ENCODE measurements around the gene LMO7. TPM values are rescaled to one million over a fixed set of nuclear protein-coding genes. Genes with fewer than 3 reads are reported as not detected.

LMO7 gene
- total and polyA plus RNA-seq, 10 donors = 2.2 to 15.5 (median 8.2) TPM

- no peak for DNase-seq
- peaks cover 0 to 11% (median 0%) of the 10 kb centered on the region in 6 donors for H3K4me1 ChIP-seq
- no peak overlapping the region for H3K4me3 ChIP-seq
- no peak overlapping the region for H3K27ac ChIP-seq
- intact Hi-C loops (cut with DNase I; ENCODE audit: low total_unique reads) = no loop called here
- WGBS, 5 donors = 73 to 81% (median 76%) methylated on average over 7 of the region's 7 CpGs
- H3K27me3 ChIP-seq (replicated peaks in 1 of 7) = no peaks in the 10 kb centered on the region
- H3K9me3 ChIP-seq = no peaks in the 10 kb centered on the region
- H3K36me3 ChIP-seq = peaks cover 0 to 12% (median 0%) of the 10 kb centered on the region in 6 donors
- no peak for TF ChIP-seq CTCF (IDR thresholded peaks at IDR 0.05 in 8 of 11, conservative IDR thresholded peaks at IDR 0.05 in 3 of 11)
- TF ChIP-seq POLR2A (IDR thresholded peaks at IDR 0.05) = no peak
Measured at GRCh38 chr13:75798353-75799255, 162.5 kb downstream of the LMO7 start.

GRCh38 chr13:75800545-75800944 lies 164.4 kb downstream of the LMO7 start:
- no peak for TF ChIP-seq POLR2AphosphoS5 (IDR thresholded peaks at IDR 0.05)
- TF ChIP-seq CTCF (IDR thresholded peaks at IDR 0.05 in 8 of 11, conservative IDR thresholded peaks at IDR 0.05 in 3 of 11) = no peak
- no peak for TF ChIP-seq POLR2A (IDR thresholded peaks at IDR 0.05)
- Histone ChIP-seq H3K9me3 (no peaks in the 10 kb centered on the region), H3K36me3 (peaks cover 0 to 16% (median 0%) of the 10 kb centered on the region in 6 donors), H3K4me3 (no peak overlapping the region), H3K4me1 (peaks cover 0 to 11% (median 0%) of the 10 kb centered on the region in 6 donors), H3K27me3 (replicated peaks in 1 of 7) (no peaks in the 10 kb centered on the region), H3K27ac (no peak overlapping the region)
- WGBS, 5 donors = 75 to 79% (median 78%) methylated on average over 9 of the region's 9 CpGs
- intact Hi-C loops (cut with DNase I; ENCODE audit: low total_unique reads) = no loop called here
- DNase-seq = no peak

- 86 to 96% (median 92%) methylated on average over 5 of the region's 5 CpGs for WGBS, 5 donors
- intact Hi-C loops (cut with DNase I; ENCODE audit: low total_unique reads) = no loop called here
Measured at GRCh38 chr13:75801388-75801945, 165.3 kb downstream of the LMO7 start.

More at GRCh38 chr13:75801388-75801945, 165.3 kb downstream of the LMO7 start:
- Histone ChIP-seq H3K27me3 (replicated peaks in 1 of 7) (no peaks in the 10 kb centered on the region), H3K4me3 (no peak overlapping the region), H3K36me3 (peaks cover 0 to 17% (median 2%) of the 10 kb centered on the region in 6 donors), H3K9me3 (no peaks in the 10 kb centered on the region), H3K4me1 (peaks cover 0 to 11% (median 0%) of the 10 kb centered on the region in 6 donors), H3K27ac (no peak overlapping the region)
- no peak for DNase-seq
- TF ChIP-seq POLR2A (IDR thresholded peaks at IDR 0.05) (no peak), POLR2AphosphoS5 (IDR thresholded peaks at IDR 0.05) (no peak), CTCF (IDR thresholded peaks at IDR 0.05 in 8 of 11, conservative IDR thresholded peaks at IDR 0.05 in 3 of 11) (no peak)

All from spleen (tissue), 11 donors.